ENCODE results near the gene BIRC5.
A peak's percentile ranks its signal among the peaks of the same experiment; 100 is the strongest.

Gene BIRC5

GRCh38 chr17:78184351-78184750 is 29.7 kb upstream of the BIRC5 start:
- no peak for DNase-seq (ENCODE audit: low spot score)

- DNase-seq (ENCODE audit: low spot score), result no peak
Observed at GRCh38 chr17:78184868-78185267, 29.2 kb upstream of the BIRC5 start.

- DNase-seq (ENCODE audit: low spot score), result no peak
Observed at GRCh38 chr17:78185981-78186691, 27.9 kb upstream of the BIRC5 start.

GRCh38 chr17:78186692-78187595 is 27.1 kb upstream of the BIRC5 start, which contains the start of the genes AFMID and TK1:
Gene AFMID (plus strand): TSS chr17:78187362. CDS start chr17:78187371, 9 bp downstream.
Gene TK1 (minus strand): TSS chr17:78187052. CDS start chr17:78186994, 58 bp downstream.
- peak; percentile 97 for DNase-seq (ENCODE audit: low spot score)

GRCh38 chr17:78196716-78197115 is 17.3 kb upstream of the BIRC5 start:
- DNase-seq (ENCODE audit: low spot score), result no peak

GRCh38 chr17:78197147-78197832 is 16.8 kb upstream of the BIRC5 start:
- DNase-seq (ENCODE audit: low spot score), result peak; percentile 68

GRCh38 chr17:78200451-78200850 is 13.6 kb upstream of the BIRC5 start:
- DNase-seq (ENCODE audit: low spot score), result no peak

- no peak for DNase-seq (ENCODE audit: low spot score)
Observed at GRCh38 chr17:78202666-78203065, 11.4 kb upstream of the BIRC5 start.

- DNase-seq (ENCODE audit: low spot score), result no peak
Observed at GRCh38 chr17:78204387-78205123, 9.5 kb upstream of the BIRC5 start.

- DNase-seq (ENCODE audit: low spot score), result no peak
Observed at GRCh38 chr17:78205124-78205775, 8.8 kb upstream of the BIRC5 start.

GRCh38 chr17:78206298-78206697 is 7.8 kb upstream of the BIRC5 start:
- DNase-seq (ENCODE audit: low spot score), result no peak

GRCh38 chr17:78208486-78208885 is 5.6 kb upstream of the BIRC5 start:
- DNase-seq (ENCODE audit: low spot score), result no peak

- no peak for DNase-seq (ENCODE audit: low spot score)
Observed at GRCh38 chr17:78210111-78210510, 3.9 kb upstream of the BIRC5 start.

- no peak for DNase-seq (ENCODE audit: low spot score)
Observed at GRCh38 chr17:78211032-78211431, 3.0 kb upstream of the BIRC5 start.

- DNase-seq (ENCODE audit: low spot score), result no peak
Observed at GRCh38 chr17:78214706-78215061, 631 bp downstream of the BIRC5 start.

- DNase-seq (ENCODE audit: low spot score), result no peak
Observed at GRCh38 chr17:78219396-78220150, 5.5 kb downstream of the BIRC5 start.

- no peak for DNase-seq (ENCODE audit: low spot score)
Observed at GRCh38 chr17:78223061-78223460, 9.0 kb downstream of the BIRC5 start.

- DNase-seq (ENCODE audit: low spot score), result no peak
Observed at GRCh38 chr17:78223765-78224164, 9.7 kb downstream of the BIRC5 start.

- DNase-seq (ENCODE audit: low spot score), result peak; percentile 72
Observed at GRCh38 chr17:78224231-78225087, 10.4 kb downstream of the BIRC5 start.
